ENCODE data around the gene HOXA9.

DNA sequence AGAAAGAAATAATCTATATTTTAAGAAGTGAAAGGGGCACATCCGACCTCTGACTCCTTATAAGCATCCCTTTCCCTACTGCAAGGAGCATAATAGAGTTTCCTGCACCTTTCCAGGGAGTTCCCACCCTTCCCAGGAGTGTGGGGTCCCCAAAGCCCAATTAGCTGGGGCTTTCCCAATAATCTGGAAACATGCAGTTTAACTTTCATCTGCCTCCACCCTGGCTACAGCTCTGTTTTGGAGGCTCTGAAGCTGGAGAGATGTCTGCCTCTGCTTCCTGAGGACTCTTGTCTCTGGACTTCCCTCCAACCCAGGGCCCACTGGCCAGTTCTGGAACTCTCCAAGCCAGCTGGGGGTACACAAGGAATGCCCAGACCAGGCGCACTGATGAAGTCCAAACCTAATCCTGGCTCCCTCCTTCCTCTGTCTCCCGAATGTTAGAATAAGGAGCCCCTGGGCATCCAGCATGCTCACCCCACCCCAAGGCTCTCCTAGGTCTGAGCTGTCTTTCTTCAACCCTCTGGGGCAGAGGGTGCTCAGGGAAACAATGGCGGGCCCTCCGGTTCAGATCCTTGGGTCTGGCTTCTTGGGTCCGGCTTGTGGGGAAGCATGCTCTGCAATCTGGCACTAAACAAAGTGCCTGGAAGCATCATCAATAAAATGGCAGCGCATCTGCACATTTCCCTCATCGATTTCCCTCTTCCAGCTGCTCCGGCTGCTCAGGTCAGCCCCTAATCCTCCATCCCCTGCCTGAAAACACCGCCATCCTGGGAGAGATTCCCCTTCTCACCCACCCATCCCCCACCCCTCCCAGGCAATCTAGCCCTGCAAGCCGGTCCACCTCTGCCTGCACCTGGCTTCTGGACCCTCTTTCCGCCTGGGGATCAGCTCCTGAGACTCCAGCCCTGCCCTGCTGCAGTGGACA is 48.1 kb downstream of the HOXA9 start:
- TF ChIP-seq POLR2A (IDR thresholded peaks at IDR 0.05), result no peak
- TF ChIP-seq, protein P1, sequence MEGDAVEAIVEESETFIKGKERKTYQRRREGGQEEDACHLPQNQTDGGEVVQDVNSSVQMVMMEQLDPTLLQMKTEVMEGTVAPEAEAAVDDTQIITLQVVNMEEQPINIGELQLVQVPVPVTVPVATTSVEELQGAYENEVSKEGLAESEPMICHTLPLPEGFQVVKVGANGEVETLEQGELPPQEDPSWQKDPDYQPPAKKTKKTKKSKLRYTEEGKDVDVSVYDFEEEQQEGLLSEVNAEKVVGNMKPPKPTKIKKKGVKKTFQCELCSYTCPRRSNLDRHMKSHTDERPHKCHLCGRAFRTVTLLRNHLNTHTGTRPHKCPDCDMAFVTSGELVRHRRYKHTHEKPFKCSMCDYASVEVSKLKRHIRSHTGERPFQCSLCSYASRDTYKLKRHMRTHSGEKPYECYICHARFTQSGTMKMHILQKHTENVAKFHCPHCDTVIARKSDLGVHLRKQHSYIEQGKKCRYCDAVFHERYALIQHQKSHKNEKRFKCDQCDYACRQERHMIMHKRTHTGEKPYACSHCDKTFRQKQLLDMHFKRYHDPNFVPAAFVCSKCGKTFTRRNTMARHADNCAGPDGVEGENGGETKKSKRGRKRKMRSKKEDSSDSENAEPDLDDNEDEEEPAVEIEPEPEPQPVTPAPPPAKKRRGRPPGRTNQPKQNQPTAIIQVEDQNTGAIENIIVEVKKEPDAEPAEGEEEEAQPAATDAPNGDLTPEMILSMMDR (IDR thresholded peaks at IDR 0.05), result no peak

All from testis (tissue), 2 donors.